GM18505 (cell line): ENCODE measurements around the gene APOL2.
"Not testable (repeated sequence)": the region's sequence is repeated elsewhere in the genome, so short reads cannot be mapped to it uniquely, and the experiment has no call there.

Experiments used
- ATAC-seq: cut with Tn5 transposase; IDR thresholded peaks from one replicate; pipeline ENCODE4 v1.9.1; 2021; ENCODE audit not compliant: unreplicated experiment
- POLR2A ChIP-seq: IDR thresholded peaks from 4 replicates; pipeline ENCODE4 v1.6.1; 2011; ENCODE audit warnings: borderline replicate concordance; ENCODE audit not compliant: insufficient read depth, insufficient read length; ENCODE audit errors: extremely low read depth

APOL2 gene

GRCh38 chr22:36277482-36278291 lies 38.4 kb upstream of the APOL2 start:
- no peak for ATAC-seq
- TF ChIP-seq POLR2A = peak; percentile 16

DNA sequence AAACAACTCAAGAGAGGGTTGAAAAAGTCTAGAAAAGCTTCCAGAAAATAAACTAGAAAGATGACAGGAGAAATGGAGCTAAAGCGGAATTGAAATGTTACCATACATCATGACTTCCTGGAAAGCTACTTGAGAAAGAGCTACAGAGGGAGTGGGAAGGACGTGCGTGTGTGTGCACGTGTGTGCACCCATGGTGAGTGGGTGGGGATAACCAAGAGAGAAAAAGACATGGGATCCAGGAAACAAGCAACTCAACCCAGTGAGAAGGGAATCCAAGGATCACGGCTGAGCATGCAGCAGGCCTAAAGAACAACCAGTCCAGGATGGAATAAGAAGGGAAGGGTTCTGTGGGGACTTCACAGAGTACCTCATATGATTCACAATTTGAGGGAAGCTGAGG lies 35.2 kb upstream of the APOL2 start:
- no peak for TF ChIP-seq POLR2A
- no peak for ATAC-seq

GRCh38 chr22:36271951-36272350 lies 32.6 kb upstream of the APOL2 start:
- ATAC-seq = not testable (repeated sequence)

GRCh38 chr22:36271231-36271630 lies 31.9 kb upstream of the APOL2 start:
- not testable (repeated sequence) for ATAC-seq

DNA sequence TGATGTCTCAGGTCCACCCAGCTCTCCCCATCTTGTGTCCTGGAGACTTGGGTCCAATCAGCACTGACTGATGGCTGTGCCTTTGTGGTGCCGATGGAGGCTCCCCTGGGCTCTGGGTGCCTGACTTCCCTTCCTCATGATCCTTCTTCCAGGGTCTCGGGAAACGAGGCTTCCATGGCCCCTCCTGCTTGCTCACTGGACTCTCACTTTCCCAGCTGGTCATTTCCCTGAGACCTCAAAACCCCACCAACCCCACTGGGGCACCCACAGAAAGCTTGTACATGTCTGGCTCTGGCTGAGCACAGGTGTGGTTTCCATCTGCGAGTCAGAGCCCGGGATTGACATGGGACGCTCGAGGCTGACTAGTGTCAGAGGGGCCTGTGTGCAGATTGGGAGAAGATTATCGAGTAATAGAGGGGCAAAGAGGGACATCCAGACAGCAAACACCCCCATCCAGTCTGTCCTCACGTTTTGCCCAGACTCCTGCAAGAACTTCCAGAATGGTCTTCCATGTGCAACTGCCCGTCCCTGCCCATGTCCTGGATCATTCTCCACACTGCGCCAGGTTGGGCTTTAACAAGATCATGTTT lies 28.7 kb upstream of the APOL2 start:
- no peak for ATAC-seq
- no peak for TF ChIP-seq POLR2A

- no peak for ATAC-seq
- TF ChIP-seq POLR2A = no peak
Observed at GRCh38 chr22:36267058-36267457, 27.7 kb upstream of the APOL2 start.

DNA sequence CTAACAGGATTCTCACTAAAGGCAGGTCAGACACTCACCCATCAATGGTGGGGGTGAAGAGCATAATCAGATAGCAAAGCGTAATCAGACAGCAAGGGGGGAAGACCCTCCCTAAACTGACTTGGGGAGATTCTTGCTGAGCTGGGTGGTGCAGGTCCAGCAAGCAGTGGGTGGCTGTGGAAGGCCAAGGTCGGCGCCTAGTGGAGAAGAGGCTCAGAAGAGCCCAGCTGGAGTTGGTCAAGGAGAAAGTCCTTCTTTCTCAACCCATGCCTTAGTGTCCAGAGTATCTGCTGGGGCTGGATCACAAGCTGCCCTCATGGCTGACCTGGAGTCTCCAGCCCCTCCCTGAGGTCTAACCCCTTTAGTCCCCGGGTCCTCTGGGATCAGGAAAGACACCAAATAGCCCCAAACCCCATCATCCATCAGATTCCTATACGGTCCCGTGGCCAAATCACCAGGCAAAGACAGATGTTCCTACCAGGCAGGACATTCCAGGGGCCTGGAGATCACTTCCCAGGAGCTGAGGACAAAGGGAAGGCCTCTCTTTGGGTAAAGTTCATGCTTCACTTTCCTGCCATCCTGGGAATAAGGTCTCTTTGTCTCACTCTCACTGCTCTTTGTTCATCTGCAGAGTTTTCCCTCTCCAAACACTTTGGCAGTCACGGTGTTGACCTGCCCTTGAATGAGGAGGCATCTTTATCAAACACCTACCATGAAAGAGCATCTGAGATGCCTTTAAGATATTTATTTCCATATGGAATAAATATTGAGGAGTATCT lies 24.7 kb upstream of the APOL2 start:
- ATAC-seq = not testable (repeated sequence)

GRCh38 chr22:36263216-36263673 lies 23.9 kb upstream of the APOL2 start:
- not testable (repeated sequence) for ATAC-seq

GRCh38 chr22:36262307-36262706 lies 23.0 kb upstream of the APOL2 start:
- ATAC-seq = not testable (repeated sequence)

DNA sequence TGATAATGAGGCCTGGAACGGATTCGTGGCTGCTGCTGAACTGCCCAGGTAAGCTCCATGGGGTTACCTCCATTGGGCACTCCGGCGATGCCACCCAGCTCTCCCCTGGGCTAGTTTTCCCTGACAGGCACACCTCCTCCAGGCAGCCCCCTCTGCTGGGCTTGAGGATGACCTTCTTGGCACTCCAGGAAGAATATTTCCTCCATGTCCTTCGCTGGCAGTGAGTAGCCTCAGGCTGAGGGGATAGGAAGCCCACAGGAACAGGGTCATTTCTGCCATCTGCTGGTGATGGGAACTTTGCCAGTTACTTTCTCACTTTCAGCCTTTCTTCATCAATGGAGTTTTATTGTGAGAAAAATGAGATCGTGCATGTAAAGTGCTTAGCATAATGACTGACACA lies 22.3 kb upstream of the APOL2 start:
- ATAC-seq = not testable (repeated sequence)

DNA sequence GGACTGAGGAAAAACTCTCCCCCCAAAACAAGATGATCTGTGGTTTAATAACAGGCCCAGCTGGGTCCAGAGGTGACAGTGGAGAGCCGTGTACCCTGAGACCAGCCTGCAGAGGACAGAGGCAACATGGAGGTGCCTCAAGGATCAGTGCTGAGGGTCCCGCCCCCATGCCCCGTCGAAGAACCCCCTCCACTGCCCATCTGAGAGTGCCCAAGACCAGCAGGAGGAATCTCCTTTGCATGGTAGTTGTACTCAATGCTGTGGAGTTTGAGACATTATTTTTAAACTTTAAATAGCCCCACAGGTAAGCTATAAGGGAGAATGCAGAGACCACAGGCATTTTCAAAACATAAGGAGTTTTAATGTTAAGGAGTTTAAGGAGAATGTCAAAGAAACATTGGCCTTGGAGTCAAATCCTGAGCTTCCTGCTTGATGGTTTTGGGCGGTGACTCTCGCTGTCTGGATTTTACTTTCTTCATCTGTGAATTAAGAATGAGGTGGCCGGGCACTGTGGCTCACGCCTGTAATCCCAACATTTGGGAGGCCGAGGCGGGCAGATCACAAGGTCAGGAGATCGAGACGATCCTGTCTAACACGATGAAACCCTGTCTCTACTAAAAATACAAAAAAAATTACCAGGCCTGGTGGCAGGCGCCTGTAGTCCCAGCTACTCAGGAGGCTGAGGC lies 20.4 kb upstream of the APOL2 start:
- ATAC-seq = no peak

GRCh38 chr22:36258701-36259614 lies 19.6 kb upstream of the APOL2 start:
- ATAC-seq = no peak
- no peak for TF ChIP-seq POLR2A

More for the DNA sequence above, 20.4 kb upstream of the APOL2 start:
- no peak for TF ChIP-seq POLR2A
